ENCODE measurements around the gene ACVR2B.

DNA sequence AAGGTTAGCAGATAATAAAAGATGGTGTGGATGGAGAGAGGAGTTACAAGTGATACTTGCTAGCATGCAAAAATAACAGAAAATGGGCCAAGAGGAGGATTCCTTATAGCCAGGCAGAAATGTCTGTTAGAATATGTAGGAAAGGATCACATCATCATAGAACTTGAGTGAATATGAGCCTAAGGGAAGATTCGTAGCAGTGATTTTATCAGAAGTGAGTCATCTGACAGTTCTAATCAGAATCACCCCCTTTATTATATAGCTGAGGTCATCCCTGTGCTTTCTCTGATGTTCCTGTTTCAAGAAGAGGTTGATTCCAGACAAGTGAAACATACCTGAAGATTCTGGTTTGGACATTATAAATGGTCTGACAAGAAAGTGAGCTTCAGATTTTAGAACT is 65.3 kb downstream of the ACVR2B start:
- TF ChIP-seq, protein P1, sequence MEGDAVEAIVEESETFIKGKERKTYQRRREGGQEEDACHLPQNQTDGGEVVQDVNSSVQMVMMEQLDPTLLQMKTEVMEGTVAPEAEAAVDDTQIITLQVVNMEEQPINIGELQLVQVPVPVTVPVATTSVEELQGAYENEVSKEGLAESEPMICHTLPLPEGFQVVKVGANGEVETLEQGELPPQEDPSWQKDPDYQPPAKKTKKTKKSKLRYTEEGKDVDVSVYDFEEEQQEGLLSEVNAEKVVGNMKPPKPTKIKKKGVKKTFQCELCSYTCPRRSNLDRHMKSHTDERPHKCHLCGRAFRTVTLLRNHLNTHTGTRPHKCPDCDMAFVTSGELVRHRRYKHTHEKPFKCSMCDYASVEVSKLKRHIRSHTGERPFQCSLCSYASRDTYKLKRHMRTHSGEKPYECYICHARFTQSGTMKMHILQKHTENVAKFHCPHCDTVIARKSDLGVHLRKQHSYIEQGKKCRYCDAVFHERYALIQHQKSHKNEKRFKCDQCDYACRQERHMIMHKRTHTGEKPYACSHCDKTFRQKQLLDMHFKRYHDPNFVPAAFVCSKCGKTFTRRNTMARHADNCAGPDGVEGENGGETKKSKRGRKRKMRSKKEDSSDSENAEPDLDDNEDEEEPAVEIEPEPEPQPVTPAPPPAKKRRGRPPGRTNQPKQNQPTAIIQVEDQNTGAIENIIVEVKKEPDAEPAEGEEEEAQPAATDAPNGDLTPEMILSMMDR (IDR thresholded peaks at IDR 0.05): no peak
- TF ChIP-seq EZH2 (IDR thresholded peaks at IDR 0.05) (no peak), EZH2phosphoT487 (IDR thresholded peaks at IDR 0.05) (no peak)
